ENCODE measurements around the gene LRP1. TPM values are rescaled to one million over a fixed set of nuclear protein-coding genes. Genes with fewer than 3 reads are reported as not detected.

The LRP1 gene
- total and polyA plus RNA-seq, 2 of the 13 experiments (the other 11 are each of a cell fraction or from before 2014, with no cell fraction given) = 14.7 to 30.8 TPM

GRCh38 chr12:57101892-57102695, 26.2 kb upstream of the LRP1 start (continued):
- TF ChIP-seq ZFYVE20 (CRISPR knock-in tag; IDR thresholded peaks at IDR 0.05; ENCODE audit: borderline replicate concordance, low read depth) (no peak), RNF219 (CRISPR knock-in tag; IDR thresholded peaks at IDR 0.05) (no peak), ATM (IDR thresholded peaks at IDR 0.05; ENCODE audit: borderline replicate concordance) (no peak), POGZ (CRISPR knock-in tag; IDR thresholded peaks at IDR 0.05) (peak; percentile 50; the same call in 1 of the 2 replicates), SYNCRIP (IDR thresholded peaks at IDR 0.05; ENCODE audit: insufficient read depth, low read depth, low read length) (no peak), ATF7-NPFF (CRISPR knock-in tag; IDR thresholded peaks at IDR 0.05; ENCODE audit: low read depth) (no peak), ARNT2 (CRISPR knock-in tag; IDR thresholded peaks at IDR 0.05; ENCODE audit: low read depth) (0 out of 2 replicates have a peak, but pooled peaks have one; percentile 22), GMEB2 (CRISPR knock-in tag; IDR thresholded peaks at IDR 0.05; ENCODE audit: low read depth) (no peak), HCFC1 (IDR thresholded peaks at IDR 0.05; ENCODE audit: low read depth, low read length) (no peak), ZNF552 (CRISPR knock-in tag; IDR thresholded peaks at IDR 0.05; ENCODE audit: borderline replicate concordance) (no peak), ZFP36L2 (CRISPR knock-in tag; IDR thresholded peaks at IDR 0.05) (no peak), ZNF547 (CRISPR knock-in tag; IDR thresholded peaks at IDR 0.05) (peak; percentile 72; the same call in 1 of the 2 replicates), CHD4 (IDR thresholded peaks at IDR 0.05; ENCODE audit: borderline replicate concordance, low read length) (no peak), DDIT3 (CRISPR knock-in tag; IDR thresholded peaks at IDR 0.05) (no peak), NFATC3 (CRISPR knock-in tag; IDR thresholded peaks at IDR 0.05) (no peak), EZH2 (conservative IDR thresholded peaks at IDR 0.05; ENCODE audit: low read depth, low read length) (no peak), ZNF34 (CRISPR knock-in tag; IDR thresholded peaks at IDR 0.05; ENCODE audit: borderline replicate concordance) (0 out of 2 replicates have a peak, but pooled peaks have one; percentile 34), ZNF10 (CRISPR knock-in tag; IDR thresholded peaks at IDR 0.05; ENCODE audit: borderline replicate concordance, low read depth) (no peak), GLMP (CRISPR knock-in tag; IDR thresholded peaks at IDR 0.05; ENCODE audit: borderline replicate concordance) (no peak), NFRKB (IDR thresholded peaks at IDR 0.05) (no peak), FLYWCH1 (CRISPR knock-in tag; IDR thresholded peaks at IDR 0.05) (no peak), REXO4 (CRISPR knock-in tag; IDR thresholded peaks at IDR 0.05; ENCODE audit: borderline replicate concordance) (no peak), ZNF788 (CRISPR knock-in tag; IDR thresholded peaks at IDR 0.05; ENCODE audit: borderline replicate concordance) (no peak; the same call in 1 of the 2 replicates), ZBTB3 (CRISPR knock-in tag; IDR thresholded peaks at IDR 0.05; ENCODE audit: borderline replicate concordance, low read depth) (0 out of 2 replicates have a peak, but pooled peaks have one; percentile 24), AGO2 (optimal IDR thresholded peaks at IDR 0.05; ENCODE audit: low read depth, low read length) (no peak)

All from HepG2 (cell line).